Left cardiac atrium (tissue), 4 donors: Measurements from ENCODE around the gene FGFBP1. TPM values are rescaled to one million over a fixed set of nuclear protein-coding genes. Genes with fewer than 3 reads are reported as not detected.

ENCODE experiments used
- ATAC-seq, 2 donors: fragments of 200-7000 bp; cut with Tn5 transposase; one replicate each; pipeline ENCODE4 v1.9.1; 2020; ENCODE audit warnings: mild to moderate bottlenecking in 2 of 2, moderate library complexity in 2 of 2
- DNase-seq: peaks from one replicate; pipeline ENCODE4 v3.0.0-alpha.2; 2020
- intact Hi-C, 2 donors: fragments of 100-400 bp; cut with DNase I; formaldehyde crosslinking; loops; one replicate each; pipeline versions ENCODE4 v1.14.1 to v1.15.1; 2022 to 2023
- long read RNA-seq: library from polyadenylated mRNA; unstranded; transcript quantifications from one replicate; pipeline ENCODE4 v2.0.0, GENCODE V29; 2021
- total RNA-seq, 2 donors: library from RNA; stranded (reverse); fragmentation: NEBNext Ultra II Directional; extraction: Animal tissue kit (Norgen Biotek cat#: 25700); gene quantifications; one replicate each; pipeline ENCODE4 v1.2.1, GENCODE V29; 2021
- donor health status: DM: no; HTN: yes; CAD: no.
- donor health status: DM: no; HTN: yes; CAD: no; lungs with severe emphysema.
- donor health status: DM: yes; HTN: yes; CAD: no.
- donor health status: Dilated cardiomyopathy.

The FGFBP1 gene
- total RNA-seq, result not detected
- long read RNA-seq, result 0 reads

GRCh38 chr4:15938640-15939039 is at the start of gene FGFBP1:
TSS of gene FGFBP1 (minus strand) at chr4:15938740. CDS start at chr4:15936632, 2,108 bp downstream.
- intact Hi-C loops, result no loop called here
- ATAC-seq, result no peak
- no peak for DNase-seq

- no peak for ATAC-seq
- DNase-seq, result no peak
- intact Hi-C loops, result no loop called here
These were observed 49.7 kb upstream of the FGFBP1 start for GRCh38 chr4:15988222-15988621.

- DNase-seq (no peak), ATAC-seq (no peak)
- intact Hi-C loops, result no loop called here
These were observed 48.4 kb upstream of the FGFBP1 start for GRCh38 chr4:15986907-15987306.

GRCh38 chr4:15983610-15984009 is 45.1 kb upstream of the FGFBP1 start:
- no peak for DNase-seq
- ATAC-seq, result no peak
- intact Hi-C loops, result no loop called here

GRCh38 chr4:15982842-15983524 is 44.4 kb upstream of the FGFBP1 start:
- DNase-seq (no peak), ATAC-seq (no peak)
- intact Hi-C loops, result no loop called here

GRCh38 chr4:15976456-15977447 is 38.2 kb upstream of the FGFBP1 start:
- peak; percentile 90 to 93 for ATAC-seq
- intact Hi-C loops, result no loop called here
- peak; percentile 33 for DNase-seq

- intact Hi-C loops, result no loop called here
- no peak for DNase-seq
- peak; percentile 15 to 32 for ATAC-seq
These were observed 32.7 kb upstream of the FGFBP1 start for GRCh38 chr4:15971068-15971801.

- no peak for ATAC-seq
- intact Hi-C loops, result no loop called here
- no peak for DNase-seq
These were observed 30.2 kb upstream of the FGFBP1 start for GRCh38 chr4:15968551-15969300.

- intact Hi-C loops, result no loop called here
- ATAC-seq, result no peak
These were observed 26.8 kb upstream of the FGFBP1 start for GRCh38 chr4:15965325-15965724.

GRCh38 chr4:15964159-15964558 is 25.6 kb upstream of the FGFBP1 start:
- ATAC-seq (no peak), DNase-seq (no peak)
- intact Hi-C loops, result loop anchor here in 1 of 2 donors (5.0 kb wide), 1 partner anchor 38 kb away; no protein-coding TSS in a partner anchor

More at GRCh38 chr4:15965325-15965724, 26.8 kb upstream of the FGFBP1 start:
- no peak for DNase-seq

- ATAC-seq (peak in 1 of 2 donors; percentile 32), DNase-seq (no peak)
- intact Hi-C loops, result loop anchor here in 1 of 2 donors (5.0 kb wide), 1 partner anchor 39 kb away; no protein-coding TSS in a partner anchor
These were observed 25.0 kb upstream of the FGFBP1 start for GRCh38 chr4:15963576-15963975.

GRCh38 chr4:15963001-15963451 is 24.5 kb upstream of the FGFBP1 start, which contains the start of gene FGFBP2:
TSS of gene FGFBP2 (minus strand) at chr4:15963175. CDS start at chr4:15963129, 46 bp downstream.
- ATAC-seq, result peak; percentile 79 to 93
- intact Hi-C loops, result loop anchor here in 1 of 2 donors (5.0 kb wide), 1 partner anchor 39 kb away; no protein-coding TSS in a partner anchor
- DNase-seq, result peak; percentile 29

GRCh38 chr4:15961781-15962510 is 23.4 kb upstream of the FGFBP1 start:
- intact Hi-C loops, result loop anchor here in 1 of 2 donors (5.0 kb wide), 1 partner anchor 40 kb away; no protein-coding TSS in a partner anchor
- ATAC-seq, result peak in 1 of 2 donors; percentile 15
- DNase-seq, result no peak

GRCh38 chr4:15958562-15958961 is 20.0 kb upstream of the FGFBP1 start:
- DNase-seq (no peak), ATAC-seq (no peak)
- intact Hi-C loops, result loop anchor here (5.0 kb wide), 3 partner anchors 76 to 226 kb away; no protein-coding TSS in a partner anchor

GRCh38 chr4:15956179-15956850 is 17.8 kb upstream of the FGFBP1 start:
- intact Hi-C loops, result loop anchor here (2.0 to 5.0 kb wide), 4 partner anchors 74 to 478 kb away; no protein-coding TSS in a partner anchor
- peak; percentile 91 to 94 for ATAC-seq
- peak; percentile 82 for DNase-seq

GRCh38 chr4:15955670-15956069 is 17.1 kb upstream of the FGFBP1 start:
- DNase-seq (no peak), ATAC-seq (peak; percentile 8 to 43)
- intact Hi-C loops, result loop anchor here (1.0 to 5.0 kb wide), 5 partner anchors 73 to 477 kb away; no protein-coding TSS in a partner anchor

- no peak for ATAC-seq
- intact Hi-C loops, result no loop called here
- DNase-seq, result no peak
These were observed 15.1 kb upstream of the FGFBP1 start for GRCh38 chr4:15953625-15954024.
